HepG2 (cell line): ENCODE measurements around the gene PADI4.

Experiments
- RAD21 ChIP-seq: fragments of 450-650 bp; formaldehyde crosslinking; IDR thresholded peaks from 2 replicates; pipeline ENCODE4 v1.5.0; 2020; ENCODE audit warnings: mild to moderate bottlenecking
- ZNF234 ChIP-seq: sonication (generic); formaldehyde crosslinking; conservative IDR thresholded peaks from 2 replicates; pipeline ENCODE4 v1.5.1; 2020; ENCODE audit warnings: mild to moderate bottlenecking, missing genetic modification reagents
- ZNF260 ChIP-seq: sonication (generic); formaldehyde crosslinking; IDR thresholded peaks from 2 replicates; pipeline ENCODE4 v1.4.0; 2020; ENCODE audit warnings: missing genetic modification reagents, low read depth, mild to moderate bottlenecking, borderline replicate concordance

- TF ChIP-seq ZNF234 (CRISPR knock-in tag) = no peak
- TF ChIP-seq RAD21 (CRISPR knock-in tag) = no peak
- TF ChIP-seq ZNF260 (CRISPR knock-in tag) = no peak
Observed at GRCh38 chr1:17381161-17381560, 73.2 kb downstream of the PADI4 start.
